ENCODE measurements around the gene P2RX5.

DNA sequence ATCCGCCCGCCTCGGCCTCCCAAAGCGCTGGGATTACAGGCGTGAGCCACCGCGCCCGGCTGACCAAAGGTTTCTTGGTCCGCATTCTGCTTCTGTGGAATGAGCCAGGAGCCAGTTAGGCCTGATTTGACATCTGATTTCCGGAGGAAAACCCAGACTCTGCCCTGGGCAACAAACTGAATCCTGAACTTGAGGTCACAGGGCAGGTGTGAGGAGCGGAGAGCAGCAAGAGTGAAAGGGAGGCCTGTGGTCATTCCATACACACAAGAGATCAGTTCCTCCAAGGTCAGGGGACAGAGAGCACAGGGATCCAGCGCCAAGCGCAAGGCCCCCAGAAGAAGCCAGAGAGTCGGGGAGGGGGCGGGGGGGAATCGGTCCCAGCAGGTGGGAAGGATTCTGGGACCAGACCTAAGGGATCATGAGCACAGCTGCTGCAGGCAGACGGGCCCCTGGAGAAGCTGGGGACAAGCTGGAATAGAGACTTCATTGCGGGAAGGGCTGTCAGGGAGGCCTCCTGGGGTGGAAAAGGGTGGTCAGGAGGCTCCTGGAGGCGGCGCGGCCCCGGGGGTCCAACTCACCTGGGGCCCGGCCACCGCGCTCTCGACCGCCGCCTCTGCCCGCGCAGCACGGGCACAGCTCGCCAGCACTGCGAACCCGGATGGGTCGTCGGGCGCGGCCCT, 60.3 kb downstream of the P2RX5 start:
- TF ChIP-seq POLR2AphosphoS5 (IDR thresholded peaks at IDR 0.05; ENCODE audit: borderline replicate concordance, low read depth, low read length) (no peak), EZH2 (IDR thresholded peaks at IDR 0.05) (no peak)
